ENCODE data around the gene DDI2. TPM values are rescaled to one million over a fixed set of nuclear protein-coding genes. Genes with fewer than 3 reads are reported as not detected.

Gene DDI2
- polyA plus RNA-seq, 1 donor from 2014 or later, result 3.8 TPM

DNA sequence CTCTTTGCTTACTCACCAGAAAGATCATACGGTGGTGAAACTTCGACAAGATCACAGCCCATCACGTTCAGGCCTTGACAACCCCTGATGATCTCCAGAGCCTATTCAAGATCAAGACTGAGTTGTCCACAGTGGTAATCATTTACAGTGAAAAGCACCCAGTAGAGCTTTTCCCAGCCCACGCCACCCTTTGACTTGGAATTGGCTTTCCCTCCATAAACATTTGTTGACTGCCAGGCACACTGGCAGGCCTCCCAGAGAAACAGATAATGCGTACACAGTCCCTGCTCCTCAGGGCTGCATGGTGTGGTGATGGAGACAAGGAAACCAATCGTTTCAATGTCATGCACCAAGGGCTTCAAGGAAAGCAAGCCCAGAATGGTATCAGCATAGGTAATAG lies 42.5 kb upstream of the DDI2 start:
- no peaks in the 10 kb centered on the region for H3F3A ChIP-seq (ENCODE audit: insufficient read depth, low read length, poor library complexity, severe bottlenecking)
- no peaks in the 10 kb centered on the region for H3K79me2 ChIP-seq (replicated peaks; ENCODE audit: insufficient read depth, low read length)
- H4K20me1 ChIP-seq (ENCODE audit: insufficient read depth), result no peaks in the 10 kb centered on the region
- H3K27me3 ChIP-seq (ENCODE audit: insufficient read depth, low read depth, low read length), result no peaks in the 10 kb centered on the region
- no peak overlapping the region for H3K4me2 ChIP-seq (ENCODE audit: low read length)
- TF ChIP-seq EP300 (conservative IDR thresholded peaks at IDR 0.05; ENCODE audit: poor library complexity, severe bottlenecking) (no peak), EZH2 (IDR thresholded peaks at IDR 0.05; ENCODE audit: borderline replicate concordance, insufficient read depth, low read length, poor library complexity, severe bottlenecking) (no peak), SMC3 (conservative IDR thresholded peaks at IDR 0.05; ENCODE audit: poor library complexity) (no peak), POLR2AphosphoS5 (IDR thresholded peaks at IDR 0.05) (no peak), TAF1 (IDR thresholded peaks at IDR 0.05; ENCODE audit: low read depth) (no peak)
- TF ChIP-seq, protein P1, sequence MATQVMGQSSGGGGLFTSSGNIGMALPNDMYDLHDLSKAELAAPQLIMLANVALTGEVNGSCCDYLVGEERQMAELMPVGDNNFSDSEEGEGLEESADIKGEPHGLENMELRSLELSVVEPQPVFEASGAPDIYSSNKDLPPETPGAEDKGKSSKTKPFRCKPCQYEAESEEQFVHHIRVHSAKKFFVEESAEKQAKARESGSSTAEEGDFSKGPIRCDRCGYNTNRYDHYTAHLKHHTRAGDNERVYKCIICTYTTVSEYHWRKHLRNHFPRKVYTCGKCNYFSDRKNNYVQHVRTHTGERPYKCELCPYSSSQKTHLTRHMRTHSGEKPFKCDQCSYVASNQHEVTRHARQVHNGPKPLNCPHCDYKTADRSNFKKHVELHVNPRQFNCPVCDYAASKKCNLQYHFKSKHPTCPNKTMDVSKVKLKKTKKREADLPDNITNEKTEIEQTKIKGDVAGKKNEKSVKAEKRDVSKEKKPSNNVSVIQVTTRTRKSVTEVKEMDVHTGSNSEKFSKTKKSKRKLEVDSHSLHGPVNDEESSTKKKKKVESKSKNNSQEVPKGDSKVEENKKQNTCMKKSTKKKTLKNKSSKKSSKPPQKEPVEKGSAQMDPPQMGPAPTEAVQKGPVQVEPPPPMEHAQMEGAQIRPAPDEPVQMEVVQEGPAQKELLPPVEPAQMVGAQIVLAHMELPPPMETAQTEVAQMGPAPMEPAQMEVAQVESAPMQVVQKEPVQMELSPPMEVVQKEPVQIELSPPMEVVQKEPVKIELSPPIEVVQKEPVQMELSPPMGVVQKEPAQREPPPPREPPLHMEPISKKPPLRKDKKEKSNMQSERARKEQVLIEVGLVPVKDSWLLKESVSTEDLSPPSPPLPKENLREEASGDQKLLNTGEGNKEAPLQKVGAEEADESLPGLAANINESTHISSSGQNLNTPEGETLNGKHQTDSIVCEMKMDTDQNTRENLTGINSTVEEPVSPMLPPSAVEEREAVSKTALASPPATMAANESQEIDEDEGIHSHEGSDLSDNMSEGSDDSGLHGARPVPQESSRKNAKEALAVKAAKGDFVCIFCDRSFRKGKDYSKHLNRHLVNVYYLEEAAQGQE (IDR thresholded peaks at IDR 0.05; ENCODE audit: borderline replicate concordance), result no peak
- no peak overlapping the region for H3K4me3 ChIP-seq (ENCODE audit: low read length)
- no peak overlapping the region for H3K27ac ChIP-seq (ENCODE audit: low read length)
- H3K9me2 ChIP-seq (ENCODE audit: insufficient read depth, low read length), result no peaks in the 10 kb centered on the region
- H3K9ac ChIP-seq (ENCODE audit: low read length), result no peak overlapping the region
- no peaks in the 10 kb centered on the region for H3K9me3 ChIP-seq (ENCODE audit: low read length)
- peaks cover 5% of the 10 kb centered on the region for H3K36me3 ChIP-seq (ENCODE audit: insufficient read depth, low read length)
- H2AFZ ChIP-seq (ENCODE audit: low read depth, low read length), result no peak overlapping the region

DNA sequence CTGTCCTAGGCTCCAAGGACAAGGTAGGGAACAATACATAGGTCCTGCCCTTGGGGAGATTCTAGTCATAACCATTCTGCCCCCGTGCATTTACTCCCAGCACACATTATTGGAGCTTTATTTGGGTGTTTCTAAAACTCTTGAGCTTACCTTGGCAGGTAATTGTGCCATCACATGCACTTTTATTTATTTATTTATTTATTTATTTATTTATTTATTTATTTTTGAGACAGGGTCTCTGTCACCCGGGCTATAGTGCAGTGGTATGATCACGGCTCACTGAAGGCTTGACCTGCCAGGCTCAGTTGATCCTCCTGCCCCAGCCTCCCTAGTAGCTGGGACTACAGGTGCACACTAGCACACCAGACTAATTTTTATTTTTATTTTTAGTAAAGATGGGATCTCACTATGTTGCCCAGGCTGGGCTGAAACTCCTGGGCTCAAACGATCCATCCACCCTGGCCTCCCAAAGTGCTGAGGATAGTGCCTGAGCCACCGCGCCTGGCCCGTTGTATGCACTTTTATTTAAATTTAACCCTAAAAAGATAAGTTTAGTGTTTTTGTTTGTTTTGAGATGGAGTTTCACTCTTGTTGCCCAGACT lies 41.6 kb upstream of the DDI2 start:
- peaks cover 5% of the 10 kb centered on the region for H3K36me3 ChIP-seq (ENCODE audit: insufficient read depth, low read length)
- no peak overlapping the region for H3K4me2 ChIP-seq (ENCODE audit: low read length)
- no peaks in the 10 kb centered on the region for H3K79me2 ChIP-seq (replicated peaks; ENCODE audit: insufficient read depth, low read length)
- no peaks in the 10 kb centered on the region for H3K27me3 ChIP-seq (ENCODE audit: insufficient read depth, low read depth, low read length)
- no peaks in the 10 kb centered on the region for H4K20me1 ChIP-seq (ENCODE audit: insufficient read depth)
- H3K4me3 ChIP-seq (ENCODE audit: low read length), result no peak overlapping the region
- H3K27ac ChIP-seq (ENCODE audit: low read length), result no peak overlapping the region
- TF ChIP-seq EZH2 (IDR thresholded peaks at IDR 0.05; ENCODE audit: borderline replicate concordance, insufficient read depth, low read length, poor library complexity, severe bottlenecking) (no peak), RAD21 (conservative IDR thresholded peaks at IDR 0.05) (no peak), SMC3 (conservative IDR thresholded peaks at IDR 0.05; ENCODE audit: poor library complexity) (no peak), MXI1 (conservative IDR thresholded peaks at IDR 0.05; ENCODE audit: poor library complexity, severe bottlenecking) (no peak), EP300 (conservative IDR thresholded peaks at IDR 0.05; ENCODE audit: poor library complexity, severe bottlenecking) (no peak), POLR2AphosphoS5 (IDR thresholded peaks at IDR 0.05) (no peak)
- TF ChIP-seq, protein P2, sequence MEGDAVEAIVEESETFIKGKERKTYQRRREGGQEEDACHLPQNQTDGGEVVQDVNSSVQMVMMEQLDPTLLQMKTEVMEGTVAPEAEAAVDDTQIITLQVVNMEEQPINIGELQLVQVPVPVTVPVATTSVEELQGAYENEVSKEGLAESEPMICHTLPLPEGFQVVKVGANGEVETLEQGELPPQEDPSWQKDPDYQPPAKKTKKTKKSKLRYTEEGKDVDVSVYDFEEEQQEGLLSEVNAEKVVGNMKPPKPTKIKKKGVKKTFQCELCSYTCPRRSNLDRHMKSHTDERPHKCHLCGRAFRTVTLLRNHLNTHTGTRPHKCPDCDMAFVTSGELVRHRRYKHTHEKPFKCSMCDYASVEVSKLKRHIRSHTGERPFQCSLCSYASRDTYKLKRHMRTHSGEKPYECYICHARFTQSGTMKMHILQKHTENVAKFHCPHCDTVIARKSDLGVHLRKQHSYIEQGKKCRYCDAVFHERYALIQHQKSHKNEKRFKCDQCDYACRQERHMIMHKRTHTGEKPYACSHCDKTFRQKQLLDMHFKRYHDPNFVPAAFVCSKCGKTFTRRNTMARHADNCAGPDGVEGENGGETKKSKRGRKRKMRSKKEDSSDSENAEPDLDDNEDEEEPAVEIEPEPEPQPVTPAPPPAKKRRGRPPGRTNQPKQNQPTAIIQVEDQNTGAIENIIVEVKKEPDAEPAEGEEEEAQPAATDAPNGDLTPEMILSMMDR (IDR thresholded peaks at IDR 0.05; ENCODE audit: poor library complexity, severe bottlenecking), result no peak
- no peaks in the 10 kb centered on the region for H3K9me3 ChIP-seq (ENCODE audit: low read length)
- no peak overlapping the region for H2AFZ ChIP-seq (ENCODE audit: low read depth, low read length)
- H3F3A ChIP-seq (ENCODE audit: insufficient read depth, low read length, poor library complexity, severe bottlenecking), result no peaks in the 10 kb centered on the region
- no peak overlapping the region for H3K9ac ChIP-seq (ENCODE audit: low read length)
- H3K9me2 ChIP-seq (ENCODE audit: insufficient read depth, low read length), result no peaks in the 10 kb centered on the region

Data from neural cell (in vitro differentiated cells).